GM19372 (cell line): ENCODE measurements around the gene HBS1L.

Source experiments
- ATAC-seq: cut with Tn5 transposase; IDR thresholded peaks from one replicate; pipeline ENCODE4 v1.9.1; 2021; ENCODE audit warnings: mild to moderate bottlenecking, low read depth, moderate library complexity; ENCODE audit not compliant: unreplicated experiment

The HBS1L gene

DNA sequence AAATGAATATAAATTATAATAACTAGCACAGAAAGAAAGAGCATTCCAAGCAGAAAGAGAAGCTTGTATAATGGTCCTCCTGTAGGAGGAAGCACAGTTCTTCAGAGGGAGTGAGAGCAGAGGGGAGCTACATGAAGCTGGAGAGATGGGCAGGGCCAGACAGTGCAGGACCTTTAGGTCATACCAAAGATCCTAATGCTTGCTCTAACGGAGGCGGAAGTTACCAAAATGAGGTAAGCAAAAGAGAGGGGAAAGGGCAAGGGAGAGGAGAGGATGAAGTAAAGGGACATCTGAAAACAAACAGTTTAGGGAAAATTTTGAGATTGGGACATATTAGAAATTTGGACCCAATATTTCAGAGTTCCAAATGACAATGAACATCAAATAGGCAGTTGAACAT, 50.2 kb downstream of the HBS1L start:
- no peak for ATAC-seq

DNA sequence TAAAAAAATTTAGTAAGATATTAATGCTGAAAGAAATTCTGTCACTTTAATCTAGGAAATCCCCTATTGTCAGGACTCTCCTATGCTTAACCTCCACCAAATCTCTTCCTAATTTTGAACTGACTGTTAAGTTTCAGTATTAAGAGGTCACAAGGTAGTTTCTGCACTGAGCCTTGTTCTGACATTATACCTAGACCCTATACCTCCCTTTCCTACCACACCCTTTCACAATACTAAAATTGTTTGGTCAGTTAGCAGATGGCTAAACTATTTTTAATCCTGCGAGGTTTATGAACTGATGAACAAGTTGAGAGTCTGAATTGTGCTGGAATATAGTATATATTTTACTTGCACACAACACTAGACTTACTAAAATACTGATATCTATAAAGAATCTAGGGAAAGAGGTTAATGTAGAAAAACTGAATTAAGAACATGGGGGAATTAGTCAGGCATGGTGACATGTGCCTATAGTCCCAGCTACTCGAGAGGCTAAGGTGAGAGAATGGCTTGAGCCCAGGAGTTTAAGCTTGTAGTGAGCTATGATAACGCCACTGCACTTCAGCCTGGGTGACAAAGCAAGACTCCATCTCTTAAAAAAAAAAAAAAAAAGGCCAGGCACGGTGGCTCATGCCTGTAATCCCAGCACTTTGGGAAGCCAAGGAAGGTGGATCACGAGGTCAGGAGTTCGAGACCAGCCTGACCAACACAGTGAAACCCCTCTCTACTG, 51.5 kb downstream of the HBS1L start:
- ATAC-seq = peak; percentile 88

DNA sequence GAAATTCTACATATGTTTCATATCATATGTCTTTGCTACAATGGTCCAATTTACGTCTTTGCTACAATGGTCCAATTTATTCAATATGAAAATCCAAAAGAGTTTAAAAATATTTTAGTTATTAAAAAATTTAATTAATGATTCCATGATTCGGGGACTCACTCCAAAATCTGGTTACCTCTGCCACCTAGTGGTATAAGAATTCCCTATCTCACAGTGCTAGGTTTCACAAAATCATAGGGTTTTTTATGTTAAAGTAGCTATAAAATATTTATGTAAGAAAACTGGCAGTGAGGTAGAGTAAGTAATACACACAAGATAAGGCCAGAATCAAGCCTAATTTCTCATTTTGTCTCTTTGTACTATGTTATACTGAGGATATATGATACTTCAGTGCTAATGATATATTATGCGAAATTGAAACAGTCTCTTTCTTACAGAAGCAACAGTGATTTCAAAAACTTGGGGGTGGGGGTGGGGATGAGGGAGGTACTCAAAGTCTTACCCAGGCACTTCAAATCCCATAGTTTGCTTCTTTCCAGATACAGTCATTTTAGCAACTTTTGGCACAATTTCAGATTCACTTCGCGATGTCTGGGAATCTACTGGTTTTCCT, 52.3 kb downstream of the HBS1L start:
- no peak for ATAC-seq

DNA sequence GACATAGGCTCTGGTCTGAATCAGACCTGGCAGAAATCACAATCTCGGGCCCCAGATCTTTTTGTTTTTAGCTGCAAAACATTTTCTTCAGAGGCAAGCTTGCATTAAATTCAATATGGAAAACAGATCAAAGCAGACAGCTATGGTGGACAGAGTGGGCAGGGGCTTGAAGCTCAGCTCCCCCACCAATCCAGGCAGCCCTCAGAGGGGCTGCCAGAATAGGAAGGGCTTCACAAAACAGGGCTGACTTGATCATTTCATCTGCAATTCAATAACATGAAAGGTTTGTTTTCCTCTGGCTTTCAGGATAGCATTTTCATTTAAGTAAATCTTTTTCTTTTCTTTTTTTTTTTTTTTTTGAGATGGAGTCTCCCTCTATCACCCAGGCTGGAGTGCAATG, 55.5 kb downstream of the HBS1L start:
- ATAC-seq = no peak

DNA sequence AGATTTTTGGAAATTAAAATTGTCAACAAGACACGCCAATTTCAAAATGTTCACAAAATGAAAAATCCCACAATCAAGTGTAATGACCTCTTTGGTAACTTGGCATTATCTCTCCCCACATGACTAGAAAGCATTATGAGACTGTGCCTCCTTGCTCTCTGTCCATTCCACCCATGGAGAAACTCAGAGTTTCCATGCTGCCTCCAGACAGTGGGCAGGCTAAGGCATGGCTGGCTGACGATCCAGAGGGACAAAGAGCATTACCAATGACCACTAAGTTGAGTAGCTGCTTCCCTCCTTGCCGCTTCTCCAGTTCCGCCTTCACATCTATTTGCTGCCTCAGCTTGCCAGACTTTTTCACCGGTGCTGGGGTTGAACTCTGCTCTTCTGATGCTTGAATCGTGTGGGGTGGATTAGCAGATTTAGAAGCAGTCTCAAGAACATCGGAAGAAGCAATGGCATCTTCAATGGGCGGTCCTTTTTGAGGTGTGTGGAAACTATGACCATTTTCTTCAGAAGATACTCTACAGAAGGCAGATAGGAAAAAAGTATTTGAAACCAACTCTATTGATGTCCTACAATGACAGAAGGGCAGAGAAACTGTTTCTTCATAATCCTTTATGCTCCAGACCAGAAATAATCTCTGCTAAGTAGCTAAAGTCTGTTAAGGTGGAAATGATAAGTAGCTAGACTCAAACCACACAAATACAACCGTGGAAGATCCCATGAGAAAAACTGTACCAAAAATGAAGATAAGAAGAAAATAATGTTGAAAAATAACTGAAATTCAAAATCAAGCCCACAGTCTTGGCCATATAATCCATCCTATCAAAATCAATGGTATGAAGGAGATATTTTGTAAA, 57.3 kb downstream of the HBS1L start:
- no peak for ATAC-seq

DNA sequence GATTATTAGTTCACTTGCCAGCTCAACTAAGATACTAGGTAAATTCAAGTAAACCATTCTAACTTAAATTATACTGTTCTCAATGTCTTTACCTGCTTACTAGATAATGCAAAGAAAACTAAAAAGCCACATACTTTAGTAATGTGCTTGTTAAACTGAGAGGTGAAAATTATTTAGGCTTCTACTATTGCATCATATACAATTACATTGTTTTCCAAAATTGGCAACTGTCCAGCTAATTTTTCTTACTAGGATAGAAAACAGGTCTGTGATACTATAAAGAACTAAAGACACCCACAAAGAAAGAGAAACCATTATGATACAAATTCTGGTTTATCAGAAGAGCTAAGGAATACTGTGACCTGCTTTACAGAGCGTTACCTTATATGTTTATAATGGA, 59.1 kb downstream of the HBS1L start:
- no peak for ATAC-seq

DNA sequence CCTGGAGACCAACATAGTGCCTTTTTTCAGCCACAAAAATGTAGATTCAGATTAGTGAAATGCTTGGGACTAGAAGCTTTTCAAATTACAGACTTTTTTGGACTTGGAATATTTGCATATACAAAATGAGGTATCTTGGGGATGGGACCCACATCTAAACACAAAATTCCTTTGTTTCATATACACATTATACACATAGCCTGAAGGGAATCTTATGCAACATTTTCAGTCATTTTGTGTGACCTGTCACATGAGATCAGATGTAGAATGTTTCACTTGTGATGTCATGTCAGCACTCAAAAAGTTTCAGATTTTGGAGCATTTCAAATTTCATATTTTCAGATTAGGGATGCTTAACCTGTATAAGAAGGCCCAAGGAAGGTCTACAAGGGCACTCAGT, 60.2 kb downstream of the HBS1L start:
- ATAC-seq = no peak

DNA sequence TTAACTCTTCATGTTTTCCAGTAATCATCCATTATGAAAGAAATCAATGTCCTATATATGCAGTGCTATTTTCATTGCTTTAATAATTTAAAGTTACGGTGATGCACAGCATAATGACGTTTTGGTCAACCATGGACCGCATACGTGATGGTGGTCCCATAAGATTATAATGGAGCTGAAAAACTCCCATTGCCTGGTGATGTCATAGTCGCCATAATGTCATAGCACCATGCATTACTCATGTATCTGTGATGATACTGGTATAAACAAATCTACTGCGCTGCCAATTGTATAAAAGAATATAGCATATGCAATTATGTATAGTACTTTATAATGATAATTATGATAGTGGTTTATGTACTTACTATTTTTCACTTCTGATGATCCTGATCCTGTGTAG, 62.5 kb downstream of the HBS1L start:
- no peak for ATAC-seq

DNA sequence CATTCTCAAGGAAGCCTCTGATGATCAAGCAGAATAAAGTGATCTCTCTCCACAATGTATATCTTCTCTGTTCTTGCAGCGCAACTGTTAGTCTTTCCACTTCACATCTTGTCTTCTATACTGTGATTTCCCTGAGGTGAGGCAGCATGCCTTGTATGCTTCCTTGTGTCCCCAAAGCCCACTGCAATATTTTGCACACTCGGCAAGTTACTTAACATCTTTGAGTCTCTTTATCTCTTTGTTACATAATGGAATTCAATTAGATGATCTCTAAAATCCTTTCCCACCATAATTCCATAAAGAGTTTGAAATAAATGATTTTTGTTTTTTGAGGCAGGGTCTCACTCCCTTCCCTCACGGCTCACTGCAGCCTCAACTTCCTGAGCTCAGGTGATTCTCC, 64.4 kb downstream of the HBS1L start:
- ATAC-seq = no peak

DNA sequence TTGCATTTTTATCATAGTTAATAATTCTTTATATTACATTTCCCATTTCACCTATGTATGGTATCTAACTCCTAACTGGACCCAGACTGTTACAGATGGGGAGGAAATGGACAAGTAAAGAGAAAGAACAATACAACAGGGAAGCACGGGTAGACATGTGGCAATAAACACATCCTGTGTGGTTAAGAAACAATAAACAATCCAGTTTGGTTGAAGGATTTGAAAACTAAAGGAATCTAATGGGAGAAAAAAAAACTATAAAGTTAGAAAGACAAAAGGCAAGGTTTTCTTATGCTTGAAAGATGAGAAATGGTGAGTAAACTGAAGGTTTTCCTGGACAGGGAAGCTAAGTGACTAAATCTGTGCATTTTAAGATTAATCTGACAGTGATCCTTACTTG, 69.8 kb downstream of the HBS1L start:
- no peak for ATAC-seq

DNA sequence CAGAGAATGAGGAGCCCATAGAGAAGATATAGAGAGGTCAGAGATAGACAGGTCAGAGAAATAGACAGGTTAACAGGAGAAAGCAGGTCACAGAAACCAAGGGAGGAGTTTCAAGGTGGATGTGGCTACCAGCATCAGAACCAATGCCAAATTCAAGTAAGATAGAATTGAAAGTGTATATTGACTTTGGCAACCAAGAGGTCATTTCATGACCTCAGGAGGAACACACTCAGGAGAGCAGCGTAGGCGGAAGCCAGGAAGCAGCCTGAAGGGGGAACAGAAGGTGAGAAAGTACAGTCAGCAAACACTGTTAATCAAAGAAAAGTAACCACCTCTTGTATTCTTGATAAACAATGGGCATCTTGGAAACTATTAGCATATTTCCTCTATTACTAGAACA, 70.8 kb downstream of the HBS1L start:
- no peak for ATAC-seq

DNA sequence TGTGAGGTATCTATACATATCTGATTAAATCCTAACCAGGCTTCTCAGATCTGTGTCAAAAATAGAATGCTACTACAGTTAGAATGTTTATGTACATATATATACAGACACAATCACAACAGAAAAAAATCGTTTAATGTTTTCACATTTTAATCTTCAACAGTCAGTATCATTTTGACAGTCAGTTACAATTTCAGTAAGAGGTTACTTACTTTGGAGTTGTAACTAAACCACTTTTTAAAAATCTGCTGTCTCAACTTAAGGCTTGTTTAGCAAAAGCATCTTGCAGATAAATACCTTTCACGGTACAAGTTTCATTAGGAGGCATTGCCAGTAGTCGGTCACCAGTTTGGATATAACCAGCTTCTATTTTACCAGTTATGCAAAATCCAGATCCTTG, 72.5 kb downstream of the HBS1L start:
- no peak for ATAC-seq

DNA sequence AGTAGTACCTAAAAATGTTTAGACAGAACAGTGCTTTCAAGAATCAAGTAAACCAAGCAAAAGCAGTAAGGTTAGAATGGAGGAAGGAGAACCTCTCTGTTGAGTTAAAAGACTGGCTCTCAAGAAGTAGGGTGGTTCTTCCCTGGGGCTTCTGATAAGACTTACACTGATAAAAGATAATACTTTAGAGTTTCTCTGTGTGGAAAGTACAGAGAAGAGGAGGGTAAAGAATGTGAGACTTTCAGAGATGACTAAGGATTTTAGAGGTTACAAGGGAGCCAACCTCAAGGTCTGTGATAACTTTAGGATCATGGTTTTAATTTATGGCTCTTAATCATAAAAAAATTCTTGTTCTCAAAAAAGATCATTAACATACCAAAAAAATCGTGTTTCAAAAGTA, 73.8 kb downstream of the HBS1L start:
- no peak for ATAC-seq

DNA sequence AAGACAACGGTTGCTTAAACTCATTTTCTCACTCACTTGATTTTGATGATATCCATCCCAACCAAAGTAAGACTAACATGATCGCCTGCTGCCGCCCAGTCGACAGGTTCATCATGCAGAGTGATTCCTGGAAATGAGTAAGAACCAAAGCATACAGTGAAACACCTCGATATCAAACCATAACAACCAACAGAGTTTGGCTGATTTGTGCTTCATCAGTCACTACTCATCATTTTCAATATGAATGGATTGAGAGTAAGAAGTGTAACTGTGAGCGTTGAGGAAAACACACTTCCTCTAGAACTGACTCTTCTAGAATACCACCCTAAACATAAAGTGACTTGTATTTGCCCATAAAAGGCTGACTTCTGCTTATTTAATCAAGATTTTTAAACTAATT, 75.5 kb downstream of the HBS1L start:
- ATAC-seq = no peak

DNA sequence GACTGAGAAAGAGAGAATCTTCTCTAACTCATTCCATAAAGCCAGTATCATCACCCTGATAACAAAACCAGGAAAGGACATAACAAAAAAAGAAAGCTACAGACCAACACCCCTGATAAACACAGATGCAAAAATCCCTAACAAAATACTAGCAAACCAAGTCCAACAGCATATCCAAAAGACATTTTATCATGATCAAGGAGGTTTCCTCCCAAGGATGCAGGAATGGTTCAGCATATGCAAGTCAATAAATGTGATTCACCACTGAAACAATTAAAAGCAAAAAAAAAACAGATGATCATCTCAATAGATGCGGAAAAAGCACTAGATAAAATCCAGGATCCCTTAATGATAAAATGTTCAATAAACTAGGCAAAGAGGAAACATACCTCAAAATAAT, 80.3 kb downstream of the HBS1L start:
- ATAC-seq = no peak

DNA sequence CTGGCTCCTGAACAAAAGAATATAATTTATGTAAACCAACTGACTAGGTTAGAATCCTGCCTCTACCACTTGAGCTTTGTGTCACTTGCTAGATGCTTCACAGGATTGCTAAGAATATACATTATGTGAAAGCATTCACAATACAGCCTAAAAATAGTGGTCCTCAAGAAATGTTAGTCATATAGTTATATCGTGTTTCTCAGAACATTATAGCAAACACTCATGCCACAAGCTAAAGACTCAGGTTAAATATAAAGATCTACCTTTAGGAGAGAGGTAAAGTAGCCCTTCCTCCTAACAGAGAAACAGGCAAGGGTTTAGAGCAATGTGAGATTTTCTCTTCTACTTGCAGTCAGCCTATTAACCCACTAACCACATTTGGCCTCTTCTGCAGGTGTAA, 86.9 kb downstream of the HBS1L start:
- ATAC-seq = no peak

DNA sequence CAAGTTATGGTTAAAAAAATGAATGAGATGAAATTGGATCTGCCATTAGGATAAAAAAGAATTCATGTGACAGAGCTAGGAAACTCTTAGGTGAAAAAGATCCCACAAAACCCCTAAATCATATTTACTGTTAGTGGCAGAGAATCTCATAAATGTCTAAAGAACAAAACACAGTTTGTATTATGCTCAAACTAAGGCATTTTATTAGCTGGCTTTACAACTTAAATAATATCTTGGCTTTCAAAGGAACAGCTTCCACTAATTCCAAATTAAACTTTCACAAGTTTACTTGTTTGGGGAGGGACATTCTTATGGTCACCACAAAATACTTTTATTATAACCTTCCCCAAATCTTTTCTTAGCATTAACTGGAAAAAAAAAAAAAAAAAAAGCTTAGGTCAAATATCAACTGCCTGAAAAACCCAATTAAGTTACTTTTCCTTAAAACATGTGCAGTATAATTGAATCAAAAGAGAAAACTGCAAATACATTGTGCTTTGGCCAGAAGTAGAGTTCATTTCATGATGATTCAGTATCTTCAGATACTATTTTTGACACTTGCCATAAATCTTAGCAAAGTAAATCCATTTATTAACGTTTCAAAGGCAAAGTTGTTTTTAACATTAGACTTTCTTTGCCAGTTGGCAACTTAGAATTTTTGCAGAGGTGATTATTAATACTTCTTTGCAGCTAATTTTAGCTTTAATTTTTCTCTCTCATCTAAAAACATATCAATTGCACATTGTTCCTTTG, 90.0 kb downstream of the HBS1L start:
- no peak for ATAC-seq

DNA sequence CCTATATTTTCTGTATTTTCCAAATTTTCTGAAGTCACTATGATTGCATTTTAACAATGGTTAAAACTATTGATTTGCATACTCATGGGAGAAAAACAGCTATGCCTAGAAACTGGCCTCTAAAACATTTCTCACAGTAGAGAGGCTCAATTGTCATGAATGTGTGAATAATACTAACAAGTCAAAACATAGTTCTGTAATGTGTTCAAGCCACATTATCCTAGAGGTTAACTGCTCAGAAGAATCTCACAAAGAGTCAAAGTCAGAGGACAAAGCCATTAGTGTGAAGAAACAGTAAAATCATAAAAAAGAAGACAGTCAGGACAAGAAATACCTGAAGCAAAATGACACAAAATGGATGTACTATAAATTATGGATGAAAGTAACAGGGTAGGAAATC, 92.2 kb downstream of the HBS1L start:
- no peak for ATAC-seq

DNA sequence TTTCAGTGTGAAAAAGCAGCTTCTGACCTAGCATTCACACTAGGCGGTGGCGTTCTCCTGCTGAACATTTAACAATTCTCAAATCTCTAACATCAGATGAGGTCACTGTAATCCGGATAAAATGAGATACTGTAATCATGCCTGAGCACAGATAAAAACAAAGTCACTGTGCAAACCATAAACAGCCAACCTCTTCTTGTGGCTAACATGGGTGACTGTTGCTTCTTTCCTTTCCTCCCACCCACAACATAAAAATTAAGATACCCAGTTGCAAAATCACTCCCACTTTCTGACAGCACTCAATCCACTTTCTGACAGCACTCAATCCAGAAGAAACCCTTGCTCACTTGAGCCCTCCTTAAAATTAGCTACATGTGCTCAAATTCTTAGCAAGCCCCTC, 93.3 kb downstream of the HBS1L start:
- ATAC-seq = no peak

DNA sequence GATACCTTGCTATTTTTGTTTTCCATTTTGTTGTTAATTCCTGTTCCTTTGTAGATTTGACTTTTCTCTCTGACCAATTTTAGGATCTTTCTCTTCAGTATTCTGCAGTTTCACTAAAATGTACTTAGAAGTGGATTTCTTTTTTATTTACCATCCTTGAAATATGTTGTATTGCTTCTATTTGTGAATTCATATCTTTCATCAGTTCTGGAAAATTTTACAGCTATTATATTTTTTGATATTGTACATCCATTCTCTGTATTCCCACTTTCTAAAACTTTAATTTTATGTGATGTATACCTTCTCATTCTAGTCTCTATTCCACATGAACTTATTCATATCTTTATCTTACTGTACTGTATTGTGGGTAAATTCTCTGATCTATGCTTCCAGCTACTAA, 95.0 kb downstream of the HBS1L start:
- no peak for ATAC-seq

DNA sequence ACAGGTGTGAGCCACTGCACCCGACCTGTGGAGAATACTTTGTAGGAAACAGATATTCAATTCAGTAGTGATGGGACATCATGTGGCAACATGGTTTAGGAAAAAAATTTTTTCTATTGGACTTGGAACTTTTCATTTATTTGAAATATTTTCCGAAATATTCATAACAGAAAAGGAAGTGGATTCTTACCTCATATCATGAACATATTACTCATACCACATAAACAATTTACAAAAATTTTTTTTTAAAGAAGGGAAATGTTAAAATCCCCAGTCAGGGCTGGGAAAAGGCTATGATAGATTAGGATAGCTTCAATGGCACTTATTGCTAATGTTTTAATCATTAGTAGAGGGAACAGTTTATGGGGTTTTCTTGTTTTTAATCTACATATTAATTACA, 97.9 kb downstream of the HBS1L start:
- no peak for ATAC-seq
